BLaER1 treated with 17β-estradiol and CSF1 and Interleukin-3, amounts not matched to agents 10 nM and 100 nM (cell line): ENCODE measurements around the gene OSGIN1.

Experiments
- H3K27ac ChIP-seq, 11 experiments: shearing (Covaris generic); formaldehyde crosslinking; 2 replicates each; pipeline ENCODE4 v1.8.1; 2022
- H3K27me3 ChIP-seq, 11 experiments: shearing (Covaris generic); formaldehyde crosslinking; 2 replicates each; pipeline ENCODE4 v1.8.1; 2022
- H3K36me3 ChIP-seq, 11 experiments: shearing (Covaris generic); formaldehyde crosslinking; 2 replicates each; pipeline ENCODE4 v1.8.1; 2022
- H3K4me1 ChIP-seq, 10 experiments: shearing (Covaris generic); formaldehyde crosslinking; 2 replicates each; pipeline ENCODE4 v1.8.1; 2022
- H3K4me2 ChIP-seq, 11 experiments: shearing (Covaris generic); formaldehyde crosslinking; 2 replicates each; pipeline ENCODE4 v1.8.1; 2022
- H3K4me3 ChIP-seq, 10 experiments: shearing (Covaris generic); formaldehyde crosslinking; 2 replicates each; pipeline ENCODE4 v1.8.1; 2022
- H3K9ac ChIP-seq, 11 experiments: shearing (Covaris generic); formaldehyde crosslinking; 2 replicates each; pipeline ENCODE4 v1.8.1; 2022
- H3K9me3 ChIP-seq, 11 experiments: shearing (Covaris generic); formaldehyde crosslinking; replicated peaks in 1 of 11; 2 replicates each; pipeline ENCODE4 v1.8.1; 2022
- H4K20me1 ChIP-seq, 11 experiments: shearing (Covaris generic); formaldehyde crosslinking; 2 replicates each; pipeline ENCODE4 v1.8.1; 2022
- Cebpa-rat ChIP-seq, 11 experiments: shearing (Covaris generic); IDR thresholded peaks; 2 replicates each; pipeline ENCODE4 v1.8.1; 2022

OSGIN1 gene

GRCh38 chr16:83958137-83958845 is 5.3 kb downstream of the OSGIN1 start:
- no peak overlapping the region for H3K4me3 ChIP-seq
- H3K9me3 ChIP-seq = no peaks in the 10 kb centered on the region
- peaks cover 0 to 7% (median 0%) of the 10 kb centered on the region in 11 experiments; a peak in 2 of 22 replicates for H4K20me1 ChIP-seq
- H3K27me3 ChIP-seq = peaks cover 0 to 29% (median 22%) of the 10 kb centered on the region in 11 experiments; a peak in 19 of 22 replicates
- H3K4me1 ChIP-seq = peaks cover 5 to 37% (median 10%) of the 10 kb centered on the region in 10 experiments
- H3K36me3 ChIP-seq = peaks cover 0 to 5% (median 0%) of the 10 kb centered on the region in 11 experiments; a peak in 2 of 22 replicates
- H3K27ac ChIP-seq = no peak overlapping the region
- no peak overlapping the region for H3K4me2 ChIP-seq
- TF ChIP-seq Cebpa-rat (IDR thresholded peaks at IDR 0.05) = no peak
- 0 out of 22 replicates have a peak overlapping the region, but pooled peaks of 1 of the 11 experiments have one; percentile 13 for H3K9ac ChIP-seq

- Histone ChIP-seq H3K9me3 (no peaks in the 10 kb centered on the region), H3K27me3 (peaks cover 0 to 22% (median 14%) of the 10 kb centered on the region in 11 experiments; a peak in 19 of 22 replicates), H4K20me1 (peaks cover 0 to 7% (median 0%) of the 10 kb centered on the region in 11 experiments; a peak in 2 of 22 replicates), H3K9ac (0 out of 22 replicates have a peak overlapping the region, but pooled peaks of 1 of the 11 experiments have one; percentile 14), H3K27ac (no peak overlapping the region), H3K36me3 (peaks cover 0 to 9% (median 0%) of the 10 kb centered on the region in 11 experiments; a peak in 3 of 22 replicates), H3K4me2 (peak overlapping the region in 4 of 11 experiments; percentile 12 to 68 (median 49); a peak in 7 of 22 replicates), H3K4me1 (peaks cover 0 to 30% (median 2%) of the 10 kb centered on the region in 10 experiments; a peak in 12 of 20 replicates), H3K4me3 (no peak overlapping the region)
- TF ChIP-seq Cebpa-rat (IDR thresholded peaks at IDR 0.05) = no peak
These were observed 6.0 kb downstream of the OSGIN1 start for GRCh38 chr16:83958846-83959565.

GRCh38 chr16:83959656-83960434 is 6.8 kb downstream of the OSGIN1 start:
- no peak for TF ChIP-seq Cebpa-rat (IDR thresholded peaks at IDR 0.05)
- H4K20me1 ChIP-seq = peaks cover 0 to 6% (median 0%) of the 10 kb centered on the region in 11 experiments; a peak in 2 of 22 replicates
- no peaks in the 10 kb centered on the region for H3K9me3 ChIP-seq
- no peak overlapping the region for H3K4me3 ChIP-seq
- H3K9ac ChIP-seq = 0 out of 22 replicates have a peak overlapping the region, but pooled peaks of 2 of the 11 experiments have one; percentile 5 to 14
- peaks cover 0 to 22% (median 0%) of the 10 kb centered on the region in 10 experiments; a peak in 8 of 20 replicates for H3K4me1 ChIP-seq
- peaks cover 0 to 9% (median 0%) of the 10 kb centered on the region in 11 experiments; a peak in 3 of 22 replicates for H3K36me3 ChIP-seq
- peaks cover 0 to 13% (median 7%) of the 10 kb centered on the region in 11 experiments; a peak in 17 of 22 replicates for H3K27me3 ChIP-seq
- peak overlapping the region in 4 of 11 experiments; percentile 12 to 68 (median 49); a peak in 7 of 22 replicates for H3K4me2 ChIP-seq
- no peak overlapping the region for H3K27ac ChIP-seq

DNA sequence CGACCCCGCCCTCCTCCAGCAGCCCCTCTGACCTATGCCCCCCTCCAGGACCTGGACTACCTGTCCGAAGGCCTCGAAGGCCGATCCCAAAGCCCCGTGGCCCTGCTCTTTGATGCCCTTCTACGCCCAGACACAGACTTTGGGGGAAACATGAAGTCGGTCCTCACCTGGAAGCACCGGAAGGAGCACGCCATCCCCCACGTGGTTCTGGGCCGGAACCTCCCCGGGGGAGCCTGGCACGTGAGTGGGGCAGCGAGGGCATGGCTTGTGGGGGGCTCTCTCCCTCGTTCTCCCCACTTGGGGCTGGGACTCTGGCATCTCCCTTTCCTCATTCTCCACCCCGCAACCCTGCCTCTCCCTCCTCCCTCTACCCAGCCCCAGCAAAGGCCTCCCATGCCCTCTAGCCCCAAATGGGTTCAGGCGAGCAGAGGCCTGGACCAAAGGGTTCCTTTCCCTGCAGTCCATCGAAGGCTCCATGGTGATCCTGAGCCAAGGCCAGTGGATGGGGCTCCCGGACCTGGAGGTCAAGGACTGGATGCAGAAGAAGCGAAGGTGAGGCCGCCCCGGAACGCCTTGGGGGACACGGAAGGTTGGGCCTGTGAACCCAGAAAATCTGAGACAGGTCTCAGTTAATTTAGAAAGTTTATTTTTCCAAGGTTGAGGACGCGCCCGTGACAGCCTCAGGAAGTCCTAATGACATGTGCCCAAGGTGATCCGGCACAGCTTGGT is 7.6 kb downstream of the OSGIN1 start:
- Histone ChIP-seq H3K27ac (no peak overlapping the region), H4K20me1 (peaks cover 0 to 2% (median 0%) of the 10 kb centered on the region in 11 experiments; a peak in 1 of 22 replicates), H3K4me2 (peak overlapping the region in 3 of 11 experiments; percentile 40 to 68 (median 58); a peak in 6 of 22 replicates), H3K4me3 (no peak overlapping the region), H3K9me3 (no peaks in the 10 kb centered on the region), H3K36me3 (peaks cover 0 to 9% (median 0%) of the 10 kb centered on the region in 11 experiments; a peak in 3 of 22 replicates), H3K4me1 (peaks cover 0 to 20% (median 0%) of the 10 kb centered on the region in 10 experiments; a peak in 8 of 20 replicates), H3K27me3 (peaks cover 0 to 5% (median 0%) of the 10 kb centered on the region in 11 experiments; a peak in 6 of 22 replicates), H3K9ac (no peak overlapping the region)
- no peak for TF ChIP-seq Cebpa-rat (IDR thresholded peaks at IDR 0.05)

GRCh38 chr16:83961591-83961990 is 8.6 kb downstream of the OSGIN1 start:
- peaks cover 0 to 9% (median 0%) of the 10 kb centered on the region in 11 experiments; a peak in 3 of 22 replicates for H3K36me3 ChIP-seq
- no peak overlapping the region for H3K4me2 ChIP-seq
- no peak overlapping the region; a peak in 1 of 22 replicates for H3K9ac ChIP-seq

DNA sequence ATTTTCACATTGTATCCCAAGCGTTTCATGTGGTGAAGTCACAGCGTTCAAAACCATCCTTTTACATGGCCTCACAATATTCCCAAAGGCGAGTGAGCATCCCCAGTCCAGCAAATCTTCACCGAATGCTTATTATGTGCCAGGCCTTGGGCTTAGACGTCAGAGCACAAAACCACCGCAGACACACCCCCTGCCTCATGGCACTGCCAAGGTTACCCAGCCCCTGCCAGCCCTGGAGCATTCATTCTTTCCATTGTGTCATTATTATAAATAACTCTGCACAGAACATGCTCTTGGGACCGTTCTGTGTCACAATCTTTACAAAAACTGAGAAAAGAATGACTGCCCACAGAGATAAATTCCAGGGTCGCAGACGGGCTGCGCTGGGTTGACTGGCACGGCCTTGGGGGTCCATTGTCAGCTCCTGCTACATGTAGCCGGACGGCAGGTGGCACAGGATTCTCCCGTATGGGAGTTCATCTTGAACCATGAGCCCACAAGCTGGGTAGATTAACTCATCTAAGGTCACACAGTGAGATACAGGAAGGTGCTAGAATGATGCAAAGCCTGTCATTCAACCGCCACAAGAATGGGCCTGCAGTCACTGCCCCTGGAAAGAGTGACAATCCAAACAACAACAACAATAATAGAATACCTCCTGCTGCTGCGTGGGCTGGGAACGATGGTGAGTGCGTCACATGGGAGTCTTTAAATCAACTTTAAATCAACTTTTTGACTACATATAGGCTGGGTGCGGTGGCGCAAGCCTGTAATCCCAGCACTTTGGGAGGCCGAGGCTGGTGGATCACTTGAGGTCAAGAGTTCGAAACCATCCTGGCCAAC is 10.5 kb downstream of the OSGIN1 start:
- H3K9me3 ChIP-seq = no peaks in the 10 kb centered on the region
- no peak overlapping the region for H3K4me2 ChIP-seq
- H3K4me1 ChIP-seq = peaks cover 0 to 20% (median 0%) of the 10 kb centered on the region in 10 experiments; a peak in 8 of 20 replicates
- no peak overlapping the region for H3K4me3 ChIP-seq
- no peak overlapping the region for H3K27ac ChIP-seq
- no peak for TF ChIP-seq Cebpa-rat (IDR thresholded peaks at IDR 0.05)
- H3K9ac ChIP-seq = no peak overlapping the region
- peaks cover 0 to 9% (median 0%) of the 10 kb centered on the region in 11 experiments; a peak in 3 of 22 replicates for H3K36me3 ChIP-seq
- no peaks in the 10 kb centered on the region; a peak in 1 of 22 replicates for H4K20me1 ChIP-seq
- H3K27me3 ChIP-seq = peaks cover 0 to 9% (median 5%) of the 10 kb centered on the region in 11 experiments; a peak in 17 of 22 replicates

More at GRCh38 chr16:83961591-83961990, 8.6 kb downstream of the OSGIN1 start:
- no peak overlapping the region for H3K4me3 ChIP-seq
- H4K20me1 ChIP-seq = no peaks in the 10 kb centered on the region; a peak in 1 of 22 replicates
- no peak for TF ChIP-seq Cebpa-rat (IDR thresholded peaks at IDR 0.05)
- peaks cover 0 to 20% (median 0%) of the 10 kb centered on the region in 10 experiments; a peak in 8 of 20 replicates for H3K4me1 ChIP-seq
- H3K27ac ChIP-seq = no peak overlapping the region
- H3K9me3 ChIP-seq = no peaks in the 10 kb centered on the region
- H3K27me3 ChIP-seq = no peaks in the 10 kb centered on the region
